WI38 (cell line): ENCODE data around the gene CHKB.
"Not testable (repeated sequence)": the region's sequence is repeated elsewhere in the genome, so short reads cannot be mapped to it uniquely, and the experiment has no call there.

ENCODE experiments used
- H3K4me3 ChIP-seq: 2 replicates; pipeline ENCODE4 v1.5.1; 2011; ENCODE audit warnings: low read depth, mild to moderate bottlenecking, control low read depth, low read length
- TF ChIP-seq, protein P1 (sequence below): IDR thresholded peaks from 2 replicates; pipeline ENCODE4 v1.5.1; 2012; ENCODE audit warnings: low read depth, mild to moderate bottlenecking, control low read depth, low read length

Gene CHKB

DNA sequence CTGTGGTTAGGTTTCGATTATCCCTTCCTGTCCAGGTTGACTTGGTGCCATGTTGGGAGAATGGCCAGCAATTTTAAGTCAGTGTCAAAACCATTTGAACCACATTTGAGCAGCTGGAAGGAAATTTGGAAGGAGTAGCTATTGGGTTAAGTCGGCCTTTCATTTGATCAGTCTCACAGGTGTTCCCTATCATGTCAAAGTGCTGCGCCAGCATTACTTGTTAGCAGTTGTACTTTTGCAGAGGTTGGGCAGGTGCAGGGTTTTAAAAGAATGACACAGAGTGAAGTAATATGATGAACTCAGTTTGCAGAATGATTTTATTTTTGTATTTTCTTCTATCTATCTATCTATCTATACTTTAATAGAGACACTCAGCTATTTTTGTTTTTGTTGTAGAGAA, 46.4 kb downstream of the CHKB start:
- H3K4me3 ChIP-seq = no peak overlapping the region
- TF ChIP-seq, protein P1, sequence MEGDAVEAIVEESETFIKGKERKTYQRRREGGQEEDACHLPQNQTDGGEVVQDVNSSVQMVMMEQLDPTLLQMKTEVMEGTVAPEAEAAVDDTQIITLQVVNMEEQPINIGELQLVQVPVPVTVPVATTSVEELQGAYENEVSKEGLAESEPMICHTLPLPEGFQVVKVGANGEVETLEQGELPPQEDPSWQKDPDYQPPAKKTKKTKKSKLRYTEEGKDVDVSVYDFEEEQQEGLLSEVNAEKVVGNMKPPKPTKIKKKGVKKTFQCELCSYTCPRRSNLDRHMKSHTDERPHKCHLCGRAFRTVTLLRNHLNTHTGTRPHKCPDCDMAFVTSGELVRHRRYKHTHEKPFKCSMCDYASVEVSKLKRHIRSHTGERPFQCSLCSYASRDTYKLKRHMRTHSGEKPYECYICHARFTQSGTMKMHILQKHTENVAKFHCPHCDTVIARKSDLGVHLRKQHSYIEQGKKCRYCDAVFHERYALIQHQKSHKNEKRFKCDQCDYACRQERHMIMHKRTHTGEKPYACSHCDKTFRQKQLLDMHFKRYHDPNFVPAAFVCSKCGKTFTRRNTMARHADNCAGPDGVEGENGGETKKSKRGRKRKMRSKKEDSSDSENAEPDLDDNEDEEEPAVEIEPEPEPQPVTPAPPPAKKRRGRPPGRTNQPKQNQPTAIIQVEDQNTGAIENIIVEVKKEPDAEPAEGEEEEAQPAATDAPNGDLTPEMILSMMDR = no peak

DNA sequence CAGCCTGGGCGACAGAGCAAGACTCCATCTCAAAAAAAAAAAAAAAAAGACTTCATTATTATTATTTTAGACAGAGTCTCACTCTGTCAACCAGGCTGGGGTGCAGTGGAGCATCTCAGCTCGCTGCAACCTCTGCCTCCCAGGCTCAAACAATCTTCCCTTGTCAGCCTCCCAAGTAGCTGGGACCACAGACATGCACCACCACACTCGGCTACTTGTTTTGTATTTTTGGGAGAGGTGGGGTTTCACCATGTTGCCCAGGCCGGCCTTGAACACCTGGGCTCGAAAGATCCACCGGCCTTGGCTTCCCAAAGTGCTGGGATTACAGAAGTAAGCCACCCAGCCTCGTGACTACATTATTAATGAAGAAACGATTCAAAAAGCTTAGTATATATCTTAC, 47.5 kb downstream of the CHKB start:
- TF ChIP-seq, protein P1 = no peak
- no peak overlapping the region for H3K4me3 ChIP-seq

DNA sequence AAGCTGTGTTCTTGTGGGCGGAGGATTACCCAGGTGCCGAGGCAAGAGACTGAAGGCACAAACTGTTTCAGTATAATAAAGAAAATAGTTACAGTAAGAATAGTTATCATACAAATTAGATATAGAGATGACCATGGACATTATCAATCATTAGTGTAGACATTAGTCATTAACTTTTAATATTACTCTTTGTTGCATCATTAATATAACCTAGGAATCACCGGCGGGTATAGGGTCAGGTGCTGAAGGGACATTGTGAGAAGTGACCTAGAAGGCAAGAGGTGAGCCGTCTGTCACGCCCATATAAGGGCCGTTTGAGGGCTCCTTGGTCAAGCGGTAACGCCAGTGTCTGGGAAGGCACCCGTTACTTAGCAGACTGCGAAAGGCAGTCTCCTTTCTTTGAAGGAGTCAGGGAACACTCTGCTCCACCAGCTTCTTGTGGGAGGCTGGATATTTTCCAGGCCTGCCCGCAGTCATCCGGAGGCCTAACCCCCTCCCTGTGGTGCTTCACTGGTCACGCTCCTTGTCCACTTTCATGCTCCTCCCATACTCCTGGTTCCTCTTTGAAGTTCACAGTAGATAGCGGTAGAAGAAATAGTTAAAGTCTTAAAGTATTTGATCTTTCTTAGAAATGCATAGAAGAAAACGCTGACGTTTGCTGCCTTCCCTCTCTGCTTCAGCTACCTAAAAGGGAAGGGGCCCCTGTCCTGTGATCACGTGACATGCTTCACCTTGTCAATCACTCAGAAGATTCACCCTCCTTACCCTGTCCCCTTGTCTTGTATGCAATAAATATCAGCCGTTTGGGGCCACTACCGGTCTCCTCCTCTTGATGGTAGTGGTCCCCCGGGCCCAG, 48.6 kb downstream of the CHKB start:
- not testable (repeated sequence) for H3K4me3 ChIP-seq

DNA sequence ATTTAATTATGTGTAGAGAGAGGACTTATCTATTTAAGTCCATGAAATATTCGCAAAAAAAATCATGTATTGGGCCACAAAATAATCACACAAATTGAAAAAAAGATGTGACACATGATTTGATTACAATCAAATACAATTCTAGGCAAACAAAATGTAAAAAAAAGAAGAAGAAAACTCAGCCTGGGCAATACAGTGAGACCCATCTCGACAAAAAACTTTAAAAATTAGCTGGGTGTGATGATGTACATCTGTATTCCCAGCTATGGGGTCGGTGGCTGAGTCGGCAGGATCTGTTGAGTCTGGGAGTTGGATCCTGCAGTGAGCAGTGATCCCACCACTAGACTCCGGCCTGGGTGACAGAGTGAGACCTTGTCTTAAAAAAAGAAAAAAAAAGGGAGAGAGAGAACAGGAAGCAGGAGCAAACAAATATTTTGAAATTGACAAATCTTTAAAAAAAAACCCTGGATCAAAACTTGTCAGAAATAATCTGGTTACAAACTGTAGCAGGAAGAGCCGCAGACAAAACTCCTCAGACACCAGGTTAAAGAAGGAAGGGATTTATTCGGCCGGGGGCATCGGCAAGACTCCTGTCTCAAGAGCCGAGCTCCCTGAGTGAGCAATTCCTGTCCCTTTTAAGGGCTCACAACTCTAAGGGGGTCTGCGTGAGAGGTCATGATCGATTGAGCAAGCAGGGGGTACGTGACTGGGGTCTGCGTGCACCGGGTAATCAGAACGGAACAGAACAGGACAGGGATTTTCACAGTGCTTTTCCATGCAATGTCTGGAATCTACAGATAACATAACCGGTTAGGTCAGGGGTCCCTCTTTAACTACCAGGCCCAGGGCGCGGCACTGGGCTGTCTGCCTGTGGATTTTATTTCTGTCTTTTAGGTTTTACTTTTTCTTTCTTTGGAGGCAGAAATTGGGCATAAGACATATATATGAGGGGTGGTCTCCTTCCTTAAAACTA, 49.5 kb downstream of the CHKB start:
- TF ChIP-seq, protein P1 = no peak
- H3K4me3 ChIP-seq = no peak overlapping the region

DNA sequence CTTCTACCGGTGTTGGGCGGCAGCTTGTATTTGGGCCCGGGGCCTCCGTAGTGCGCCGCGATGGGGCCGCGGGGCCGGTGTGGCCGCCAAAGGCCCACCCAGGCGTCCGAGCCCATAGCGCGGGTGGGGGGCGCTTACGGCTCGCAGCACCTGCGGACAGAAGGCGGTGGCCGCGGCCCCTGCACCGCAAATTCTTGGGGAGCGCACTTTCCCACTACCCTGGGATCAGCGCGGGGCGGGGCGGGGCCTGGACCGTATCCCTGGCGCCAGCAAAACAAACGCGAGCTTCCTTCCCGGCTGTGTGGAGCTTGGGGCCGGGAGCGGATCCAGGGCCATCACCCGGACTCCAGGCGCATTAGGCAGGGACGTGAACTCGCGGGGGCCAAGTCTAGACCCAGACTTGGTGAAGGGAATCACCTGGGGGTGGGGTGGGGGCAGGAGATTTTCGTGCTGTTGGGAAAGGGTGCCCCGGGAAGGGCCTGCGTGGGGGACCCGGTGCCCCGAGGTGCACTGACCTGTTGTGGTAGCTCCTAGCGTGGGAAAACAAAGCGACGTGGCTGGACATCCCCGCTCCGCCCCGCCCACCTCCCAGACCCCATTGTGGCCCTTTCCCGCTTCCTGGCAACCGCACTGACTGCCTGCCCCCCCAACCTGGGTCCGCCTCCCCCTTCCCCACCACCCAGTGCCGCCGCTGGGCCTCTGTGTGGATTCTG, 50.5 kb downstream of the CHKB start:
- H3K4me3 ChIP-seq = peak overlapping the region; percentile 53
- TF ChIP-seq, protein P1 = no peak

DNA sequence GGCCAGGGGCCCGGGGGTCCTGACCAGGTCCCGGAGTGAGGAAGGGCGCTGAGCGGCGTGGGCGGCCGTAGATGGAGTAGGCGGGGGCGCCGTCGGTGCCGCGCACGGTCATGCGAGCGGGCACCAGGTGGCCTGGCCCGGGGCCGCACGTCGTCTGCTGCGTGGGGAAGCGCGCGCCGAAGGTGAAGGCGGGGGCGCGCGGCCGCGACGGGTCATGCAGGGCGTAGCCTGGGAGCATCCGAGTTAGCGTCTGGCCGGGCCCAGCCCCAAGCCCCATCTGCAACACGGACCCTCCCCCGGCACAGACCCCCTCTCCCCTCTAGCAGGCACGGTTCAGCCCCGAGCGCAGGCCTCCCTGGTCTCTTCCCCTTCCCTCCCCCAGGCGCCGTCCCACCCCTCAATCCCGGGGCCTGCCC, 51.1 kb downstream of the CHKB start:
- TF ChIP-seq, protein P1 = no peak
- peak overlapping the region; percentile 53 for H3K4me3 ChIP-seq

DNA sequence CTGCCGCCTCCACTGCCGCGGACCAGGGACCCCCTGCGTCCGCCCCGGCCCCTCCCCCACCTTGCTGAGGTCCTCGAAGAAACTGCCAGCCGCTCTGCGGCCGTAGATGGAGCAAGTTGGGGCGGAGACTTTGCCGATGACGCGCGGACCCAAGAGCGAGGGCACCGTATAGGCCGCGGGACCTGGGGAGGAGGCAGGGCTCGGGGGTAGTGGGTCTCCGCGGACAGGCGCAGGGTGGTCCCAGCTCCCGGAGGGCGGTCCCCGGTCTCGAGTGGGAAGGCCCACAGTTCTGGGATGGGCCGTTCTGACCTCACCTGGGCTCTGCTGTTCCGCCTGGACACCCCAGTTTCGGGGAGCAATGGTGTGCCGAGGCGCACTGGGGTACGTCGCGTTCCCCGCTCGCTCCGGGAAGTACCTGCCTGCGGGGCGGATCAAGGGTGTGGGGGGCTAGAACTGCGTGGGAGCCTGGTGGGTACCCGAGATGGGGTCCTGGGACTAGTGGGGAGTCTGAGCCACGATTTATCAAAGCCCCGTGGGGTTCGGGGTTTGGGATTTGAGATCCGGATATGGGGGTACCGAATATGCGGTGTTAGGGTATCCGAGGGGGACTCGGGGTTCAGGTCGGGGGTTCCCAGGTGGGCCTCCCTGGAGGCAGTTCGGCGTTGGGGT, 51.6 kb downstream of the CHKB start:
- H3K4me3 ChIP-seq = peak overlapping the region; percentile 53

More for the DNA sequence above, 51.6 kb downstream of the CHKB start:
- TF ChIP-seq, protein P1 = no peak
